Effector memory CD8-positive, alpha-beta T cell (primary cell): ENCODE measurements around the gene HCAR3.
"Not testable (repeated sequence)": the region's sequence is repeated elsewhere in the genome, so short reads cannot be mapped to it uniquely, and the experiment has no call there.

Source experiments
- ATAC-seq: fragments of 150-1000 bp; cut with Tn5 transposase; replicated peaks from 2 replicates; pipeline ENCODE4 v1.10.0; 2021; ENCODE audit warnings: mild to moderate bottlenecking, moderate library complexity
- DNase-seq, 3 experiments: peaks; one replicate each; pipeline ENCODE4 v3.0.0; 2021
- H3K27ac Mint-ChIP-seq, 2 donors: one replicate each; pipeline ENCODE4 v1.8.0; 2022; ENCODE audit warnings: mild to moderate bottlenecking in 2 of 2, mixed read lengths in 2 of 2, moderate library complexity in 2 of 2
- H3K27me3 Mint-ChIP-seq, 2 donors: one replicate each; pipeline ENCODE4 v1.8.0; 2022; ENCODE audit warnings: mixed read lengths in 2 of 2
- H3K36me3 Mint-ChIP-seq: one replicate; pipeline ENCODE4 v1.8.0; 2022; ENCODE audit warnings: mild to moderate bottlenecking, moderate library complexity, mixed read lengths; ENCODE audit not compliant: insufficient read depth
- H3K4me1 Mint-ChIP-seq, 2 donors: one replicate each; pipeline ENCODE4 v1.8.0; 2022; ENCODE audit warnings: low read depth in 2 of 2, mixed read lengths in 2 of 2
- H3K4me3 Mint-ChIP-seq, 2 donors: one replicate each; pipeline ENCODE4 v1.8.0; 2022; ENCODE audit warnings: mild to moderate bottlenecking in 2 of 2, mixed read lengths in 2 of 2, moderate library complexity in 2 of 2
- H3K9me3 Mint-ChIP-seq, 2 donors: one replicate each; pipeline ENCODE4 v1.8.0; 2022; ENCODE audit warnings: mixed read lengths in 2 of 2

HCAR3 gene

DNA sequence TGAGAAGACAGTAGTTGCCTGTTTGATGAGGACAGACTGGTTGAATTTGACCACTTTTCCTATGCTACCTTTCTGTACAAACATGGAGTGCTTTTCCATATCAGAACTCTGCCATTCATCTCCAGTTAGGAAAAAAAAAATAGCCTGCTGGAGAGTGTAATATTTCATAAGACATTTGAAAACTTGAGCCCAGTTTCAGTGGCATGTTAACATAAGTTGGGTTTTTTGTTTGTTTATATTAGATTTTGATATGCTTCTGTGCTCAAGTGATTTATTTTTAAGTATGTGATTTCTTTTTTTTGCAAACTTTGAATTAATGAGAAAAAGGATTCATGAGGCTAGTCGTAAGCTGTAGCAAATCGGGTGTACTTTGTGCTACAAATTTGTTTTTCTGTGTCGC is 12.8 kb downstream of the HCAR3 start:
- H3K4me3 Mint-ChIP-seq, DNase-seq, H3K27ac Mint-ChIP-seq, ATAC-seq, H3K36me3 Mint-ChIP-seq, H3K4me1 Mint-ChIP-seq, H3K9me3 Mint-ChIP-seq: not testable (repeated sequence)
- H3K27me3 Mint-ChIP-seq, result peaks cover 5 to 13% of the 10 kb centered on the region in 2 donors

GRCh38 chr12:122702890-122703611 is 13.6 kb downstream of the HCAR3 start, which contains the start of gene HCAR2:
TSS of gene HCAR2 (minus strand) at chr12:122703357. CDS start at chr12:122703283, 74 bp downstream.
- not testable (repeated sequence) for H3K9me3 Mint-ChIP-seq, ATAC-seq, H3K27ac Mint-ChIP-seq, DNase-seq, H3K4me3 Mint-ChIP-seq, H3K4me1 Mint-ChIP-seq, H3K36me3 Mint-ChIP-seq
- H3K27me3 Mint-ChIP-seq, result peaks cover 5 to 13% of the 10 kb centered on the region in 2 donors

- H3K27me3 Mint-ChIP-seq, result peaks cover 5 to 13% of the 10 kb centered on the region in 2 donors
- H3K27ac Mint-ChIP-seq, H3K36me3 Mint-ChIP-seq, ATAC-seq, H3K9me3 Mint-ChIP-seq, H3K4me1 Mint-ChIP-seq, DNase-seq, H3K4me3 Mint-ChIP-seq: not testable (repeated sequence)
Observed at GRCh38 chr12:122701481-122701880, 15.1 kb downstream of the HCAR3 start.

DNA sequence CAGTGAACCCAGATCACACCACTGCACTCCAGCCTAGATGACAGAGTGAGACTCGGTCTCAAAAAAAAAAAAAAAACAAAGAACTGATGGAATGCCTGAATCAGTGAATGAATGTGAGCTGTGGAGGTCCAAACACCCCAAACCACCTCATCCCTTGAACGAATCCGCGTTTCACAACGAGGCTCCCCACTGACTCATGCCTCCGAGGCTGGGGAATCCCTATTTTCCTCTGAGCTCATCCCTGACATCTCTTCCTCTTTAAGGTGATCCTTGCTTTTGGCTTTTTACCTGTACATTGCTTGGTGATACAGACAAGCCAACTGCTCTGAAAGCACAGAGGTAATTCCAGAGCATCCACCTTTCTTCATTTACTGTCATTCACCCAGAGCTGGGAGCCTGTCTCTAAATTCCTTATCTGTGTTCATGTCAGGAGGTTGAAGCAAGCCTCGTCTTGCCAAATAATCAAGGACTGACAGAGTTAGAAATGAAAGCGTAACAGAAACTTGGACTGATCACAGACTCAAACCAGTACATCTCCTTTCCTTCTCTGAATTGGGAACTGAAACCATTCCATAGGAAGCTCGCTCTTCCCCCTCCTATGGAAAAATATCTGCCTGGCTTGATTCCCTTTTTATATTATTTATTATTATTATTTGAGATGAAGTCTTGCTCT is 16.4 kb downstream of the HCAR3 start:
- H3K27me3 Mint-ChIP-seq, result peaks cover 5 to 13% of the 10 kb centered on the region in 2 donors
- H3K9me3 Mint-ChIP-seq, H3K27ac Mint-ChIP-seq, ATAC-seq, H3K4me3 Mint-ChIP-seq, H3K4me1 Mint-ChIP-seq, H3K36me3 Mint-ChIP-seq, DNase-seq: not testable (repeated sequence)

DNA sequence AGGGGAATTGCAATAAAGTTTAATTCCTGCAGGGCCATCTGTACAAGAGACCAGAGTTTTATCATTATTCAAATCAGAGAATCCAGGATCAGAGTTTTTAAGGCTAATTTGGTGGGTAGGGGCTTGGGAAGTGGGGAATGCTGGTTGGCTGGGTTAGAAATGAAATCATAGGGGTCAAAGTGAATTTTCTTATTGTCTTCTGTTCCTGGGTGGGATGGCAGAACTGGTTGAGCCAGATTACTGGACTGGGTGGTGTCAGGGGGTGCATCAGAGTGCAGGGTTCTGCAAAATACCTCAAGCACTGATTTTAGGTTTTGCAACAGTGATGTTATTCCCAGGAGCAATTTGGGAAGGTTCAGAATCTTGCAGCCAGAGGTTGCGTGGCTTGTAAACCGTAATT is 19.7 kb downstream of the HCAR3 start:
- ATAC-seq, H3K4me1 Mint-ChIP-seq, H3K4me3 Mint-ChIP-seq, H3K36me3 Mint-ChIP-seq, H3K27me3 Mint-ChIP-seq, H3K27ac Mint-ChIP-seq, DNase-seq, H3K9me3 Mint-ChIP-seq: not testable (repeated sequence)

GRCh38 chr12:122691566-122691965 is 25.0 kb downstream of the HCAR3 start:
- no peaks in the 10 kb centered on the region for H3K9me3 Mint-ChIP-seq
- no peak overlapping the region for H3K4me3 Mint-ChIP-seq
- no peak overlapping the region for H3K27ac Mint-ChIP-seq
- ATAC-seq (no peak), DNase-seq (no peak)
- H3K27me3 Mint-ChIP-seq, result no peaks in the 10 kb centered on the region
- H3K36me3 Mint-ChIP-seq, result no peaks in the 10 kb centered on the region
- no peaks in the 10 kb centered on the region for H3K4me1 Mint-ChIP-seq

GRCh38 chr12:122688291-122688690 is 28.3 kb downstream of the HCAR3 start:
- H3K9me3 Mint-ChIP-seq, result no peaks in the 10 kb centered on the region
- no peaks in the 10 kb centered on the region for H3K4me1 Mint-ChIP-seq
- no peaks in the 10 kb centered on the region for H3K36me3 Mint-ChIP-seq

DNA sequence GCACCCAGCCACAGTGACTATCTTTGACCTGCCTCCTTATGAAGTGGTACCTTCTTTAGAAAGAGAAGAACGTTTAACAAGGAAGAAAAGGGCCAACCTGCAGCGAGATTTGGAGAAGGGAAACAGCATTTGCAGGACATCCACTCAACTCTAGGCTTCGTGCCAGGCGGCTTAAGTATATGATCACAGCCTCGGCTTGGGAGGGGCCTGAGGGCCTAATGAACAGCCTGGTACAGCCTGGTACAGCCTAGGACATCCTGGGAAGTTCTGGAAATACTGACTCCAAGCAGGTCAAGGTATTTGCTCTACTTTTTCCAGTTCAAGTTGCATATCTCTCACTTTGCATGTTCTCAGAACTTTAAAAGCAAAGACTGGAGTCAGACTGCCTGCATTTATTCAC is 29.5 kb downstream of the HCAR3 start:
- no peaks in the 10 kb centered on the region for H3K9me3 Mint-ChIP-seq
- H3K27ac Mint-ChIP-seq, result no peak overlapping the region
- DNase-seq, result no peak
- no peak overlapping the region for H3K4me3 Mint-ChIP-seq
- no peaks in the 10 kb centered on the region for H3K36me3 Mint-ChIP-seq
- no peaks in the 10 kb centered on the region for H3K4me1 Mint-ChIP-seq
- no peak for ATAC-seq
- H3K27me3 Mint-ChIP-seq, result no peaks in the 10 kb centered on the region

More at GRCh38 chr12:122688291-122688690, 28.3 kb downstream of the HCAR3 start:
- ATAC-seq (no peak), DNase-seq (no peak)
- Mint-ChIP-seq H3K4me3 (no peak overlapping the region), H3K27ac (no peak overlapping the region), H3K27me3 (no peaks in the 10 kb centered on the region)

DNA sequence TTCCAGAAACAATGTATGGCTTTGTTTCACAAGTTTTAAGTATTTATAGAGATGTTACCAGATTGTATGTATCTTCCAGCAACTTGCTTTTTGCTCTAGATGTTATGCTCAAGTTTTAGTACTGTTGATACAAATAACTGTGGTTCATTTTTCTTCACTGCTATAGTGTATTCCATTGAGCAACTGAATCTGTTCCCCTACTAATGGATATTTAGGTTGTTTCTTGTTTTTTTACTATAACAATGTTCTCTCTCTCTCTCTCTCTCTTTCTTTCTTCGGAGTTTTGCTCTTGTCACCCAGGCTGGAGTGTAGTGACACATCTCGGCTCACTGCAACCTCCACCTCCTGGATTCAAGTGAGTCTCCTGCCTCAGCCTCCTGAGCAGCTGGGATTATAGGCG is 30.1 kb downstream of the HCAR3 start:
- Mint-ChIP-seq H3K9me3 (no peaks in the 10 kb centered on the region), H3K27ac (no peak overlapping the region), H3K36me3 (no peaks in the 10 kb centered on the region), H3K27me3 (no peaks in the 10 kb centered on the region), H3K4me3 (no peak overlapping the region), H3K4me1 (no peaks in the 10 kb centered on the region)
- no peak for DNase-seq
- ATAC-seq, result no peak

- Mint-ChIP-seq H3K27ac (no peak overlapping the region), H3K36me3 (no peaks in the 10 kb centered on the region), H3K27me3 (peaks cover 0 to 9% of the 10 kb centered on the region in 2 donors), H3K4me1 (no peaks in the 10 kb centered on the region), H3K9me3 (no peaks in the 10 kb centered on the region), H3K4me3 (no peak overlapping the region)
- DNase-seq (no peak), ATAC-seq (no peak)
Observed at GRCh38 chr12:122684297-122684813, 32.3 kb downstream of the HCAR3 start.

- no peaks in the 10 kb centered on the region for H3K4me1 Mint-ChIP-seq
- no peaks in the 10 kb centered on the region for H3K36me3 Mint-ChIP-seq
- no peak overlapping the region for H3K27ac Mint-ChIP-seq
- H3K27me3 Mint-ChIP-seq, result peaks cover 6 to 9% of the 10 kb centered on the region in 2 donors
- DNase-seq (no peak), ATAC-seq (no peak)
- no peak overlapping the region for H3K4me3 Mint-ChIP-seq
- no peaks in the 10 kb centered on the region for H3K9me3 Mint-ChIP-seq
Observed at GRCh38 chr12:122681814-122682213, 34.8 kb downstream of the HCAR3 start.

DNA sequence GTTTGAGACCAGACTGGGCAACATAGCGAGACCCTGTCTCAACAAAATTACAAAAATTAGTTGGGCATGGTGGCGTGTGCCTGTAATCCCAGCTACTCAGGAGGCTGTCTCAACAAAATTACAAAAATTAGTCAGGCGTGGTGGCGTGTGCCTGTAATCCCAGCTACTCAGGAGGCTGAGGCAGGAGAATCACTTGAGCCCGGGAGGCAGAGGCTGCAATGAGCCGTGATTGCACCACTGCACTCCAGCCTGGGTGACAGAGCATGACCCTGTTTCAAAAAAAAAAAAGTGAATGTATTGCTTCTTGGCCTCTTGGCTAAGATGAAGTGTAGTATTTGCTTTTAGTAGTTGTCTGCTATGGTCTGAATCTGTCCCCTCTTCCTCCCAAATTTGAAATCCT is 35.6 kb downstream of the HCAR3 start:
- not testable (repeated sequence) for H3K4me3 Mint-ChIP-seq, H3K27ac Mint-ChIP-seq, H3K36me3 Mint-ChIP-seq, ATAC-seq, H3K9me3 Mint-ChIP-seq, H3K4me1 Mint-ChIP-seq, DNase-seq
- peaks cover 8 to 12% of the 10 kb centered on the region in 2 donors for H3K27me3 Mint-ChIP-seq

DNA sequence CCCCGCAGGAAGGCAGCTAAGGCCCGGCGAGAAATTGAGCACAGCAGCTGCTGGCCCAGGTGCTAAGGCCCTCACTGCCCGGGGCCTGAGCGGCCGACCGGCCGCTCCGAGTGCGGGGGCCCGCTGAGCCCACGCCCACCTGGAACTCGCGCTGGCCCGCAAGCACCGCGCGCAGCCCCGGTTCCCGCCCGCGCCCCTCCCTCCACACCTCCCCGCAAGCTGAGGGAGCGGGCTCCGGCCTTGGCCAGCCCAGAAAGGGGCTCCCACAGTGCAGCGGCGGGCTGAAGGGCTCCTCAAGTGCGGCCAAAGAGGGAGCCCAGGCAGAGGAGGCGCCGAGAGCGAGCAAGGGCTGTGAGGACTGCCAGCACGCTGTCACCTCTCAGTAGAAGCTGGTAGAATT is 39.8 kb downstream of the HCAR3 start:
- DNase-seq, H3K9me3 Mint-ChIP-seq, H3K36me3 Mint-ChIP-seq, H3K27ac Mint-ChIP-seq, H3K4me1 Mint-ChIP-seq, ATAC-seq, H3K4me3 Mint-ChIP-seq: not testable (repeated sequence)
- peaks cover 38 to 47% of the 10 kb centered on the region in 2 donors for H3K27me3 Mint-ChIP-seq

DNA sequence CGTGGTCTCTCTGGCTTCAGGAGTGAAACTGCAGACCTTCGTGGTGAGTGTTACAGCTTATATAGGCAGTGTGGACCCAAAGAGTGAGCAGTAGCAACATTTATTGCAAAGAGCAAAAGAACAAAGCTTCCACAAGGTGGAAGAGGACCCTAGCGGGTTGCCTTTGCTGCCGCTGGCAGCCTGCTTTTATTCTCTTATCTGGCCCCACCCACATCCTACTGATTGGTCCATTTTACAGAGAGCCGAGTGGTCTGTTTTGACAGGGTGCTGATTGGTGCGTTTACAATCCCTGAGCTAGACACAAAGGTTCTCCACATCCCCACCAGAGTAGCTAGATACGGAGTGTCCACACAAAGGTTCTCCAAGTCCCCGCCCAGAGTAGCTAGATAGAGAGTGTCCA is 40.6 kb downstream of the HCAR3 start:
- H3K4me1 Mint-ChIP-seq, H3K27ac Mint-ChIP-seq, ATAC-seq, H3K36me3 Mint-ChIP-seq, DNase-seq, H3K4me3 Mint-ChIP-seq, H3K9me3 Mint-ChIP-seq: not testable (repeated sequence)
- peaks cover 38 to 47% of the 10 kb centered on the region in 2 donors for H3K27me3 Mint-ChIP-seq
